K562 (cell line): ENCODE measurements around the gene GPR22. TPM values are rescaled to one million over a fixed set of nuclear protein-coding genes. Genes with fewer than 3 reads are reported as not detected.

Source experiments
- ATAC-seq: fragments of 200-7000 bp; cut with Tn5 transposase; 3 replicates; pipeline ENCODE4 v1.9.1; 2020; ENCODE audit warnings: moderate library complexity
- BruUV-seq: library from RNA; stranded (reverse); fragments of 400-500 nt; replicated peaks from 2 replicates; lab custom pipeline; 2021; lab: Mats Ljungman, UMichigan
- CTCF ChIA-PET: fragments of 300-600 bp; formaldehyde crosslinking; extraction: SDS; loops from one replicate; lab custom pipeline; 2021; ENCODE audit warnings: low intra/inter-chr PET ratio; lab: Yijun Ruan, JAX
- POLR2A ChIA-PET: fragments of 300-600, 350-650 bp; sonication (Branson Sonifier 250); formaldehyde crosslinking; extraction: SDS; loops from one replicate; lab custom pipeline; 2021; ENCODE audit warnings: antibody characterized with exemption, inconsistent platforms; lab: Yijun Ruan, JAX
- DNase-seq, 4 experiments: peaks; one replicate each; pipeline versions ENCODE4 v3.0.0 to v3.0.0-alpha.2; 2011 to 2018; ENCODE audit warnings: low spot score in 3 of 4, mixed read lengths in 3 of 4; ENCODE audit errors: extremely low read depth in 1 of 4
- FAIRE-seq: peaks from 2 replicates; lab custom pipeline; 2011; peaks lifted over from hg19 to GRCh38; lab: Jason Lieb, UNC
- H2AFZ ChIP-seq: 2 replicates; pipeline ENCODE4 v1.6.0; 2011; ENCODE audit warnings: low read depth, low read length, control low read depth, inconsistent platforms
- H3K27ac ChIP-seq: fragments of 200-600 bp; 3 replicates; pipeline ENCODE4 v1.8.0; 2011; ENCODE audit warnings: low read depth, mild to moderate bottlenecking, control low read depth, inconsistent platforms, low read length, moderate library complexity, mixed read lengths; ENCODE audit errors: extremely low read depth
- H3K27me3 ChIP-seq, 2 experiments: fragments of 300-600 bp in 1 of 2; 2 replicates in 1 of 2; 3 replicates in 1 of 2; pipeline versions ENCODE4 v1.6.0 to v1.8.0; 2011; ENCODE audit warnings: inconsistent platforms in 2 of 2, low read length in 2 of 2, mild to moderate bottlenecking in 1 of 2, mixed read lengths in 1 of 2, moderate library complexity in 1 of 2; ENCODE audit not compliant: control insufficient read depth in 2 of 2, insufficient read depth in 2 of 2
- H3K36me3 ChIP-seq: fragments of 300-600 bp; 3 replicates; pipeline ENCODE4 v1.8.0; 2011; ENCODE audit warnings: mild to moderate bottlenecking, low read length, inconsistent platforms; ENCODE audit not compliant: control insufficient read depth, insufficient read depth
- H3K4me1 ChIP-seq, 2 experiments: fragments of 200-600 bp in 1 of 2; replicated peaks in 1 of 2; 2 replicates in 1 of 2; 3 replicates in 1 of 2; pipeline versions ENCODE4 v1.5.1 to v1.8.0; 2011; ENCODE audit warnings: inconsistent platforms in 2 of 2, low read length in 2 of 2, mild to moderate bottlenecking in 1 of 2, mixed read lengths in 1 of 2, moderate library complexity in 1 of 2; ENCODE audit not compliant: control insufficient read depth in 2 of 2, insufficient read depth in 2 of 2
- H3K4me2 ChIP-seq: 2 replicates; pipeline ENCODE4 v1.6.1; 2011; ENCODE audit warnings: low read length, control low read depth, inconsistent platforms, mixed read lengths; ENCODE audit not compliant: insufficient read depth
- H3K4me3 ChIP-seq: fragments of 200-600 bp; sonication (generic), shearing (Covaris generic); 2 replicates; pipeline ENCODE4 v1.5.1; 2016; ENCODE audit warnings: control low read depth, inconsistent platforms
- H3K79me2 ChIP-seq: fragments of 200-600 bp; 3 replicates; pipeline ENCODE4 v1.8.0; 2011; ENCODE audit warnings: low read length, inconsistent platforms; ENCODE audit not compliant: control insufficient read depth, insufficient read depth
- H3K9ac ChIP-seq, 2 experiments: 2 replicates each; pipeline versions ENCODE4 v1.6.0 to v1.6.1; 2011; ENCODE audit warnings: low read depth in 2 of 2, low read length in 2 of 2, control low read depth in 1 of 2, inconsistent platforms in 1 of 2, mild to moderate bottlenecking in 1 of 2, mixed read lengths in 1 of 2; ENCODE audit not compliant: insufficient read depth in 1 of 2
- H3K9me1 ChIP-seq: one replicate; pipeline ENCODE4 v1.6.0; 2011; ENCODE audit warnings: inconsistent platforms, mild to moderate bottlenecking, low read length, moderate library complexity; ENCODE audit not compliant: control insufficient read depth, insufficient read depth
- H3K9me3 ChIP-seq: replicated peaks from 2 replicates; pipeline ENCODE4 v1.5.1; 2011; ENCODE audit warnings: low read depth, low read length, inconsistent platforms; ENCODE audit not compliant: control insufficient read depth, insufficient read depth
- H4K20me1 ChIP-seq: replicated peaks from 2 replicates; pipeline ENCODE4 v1.6.1; 2011; ENCODE audit warnings: low read length, inconsistent platforms, mixed read lengths; ENCODE audit not compliant: control insufficient read depth, insufficient read depth
- ARID1B ChIP-seq: fragments of 450-650 bp; IDR thresholded peaks from 2 replicates; pipeline ENCODE4 v1.6.1; 2016; ENCODE audit warnings: antibody characterized with exemption, mild to moderate bottlenecking, inconsistent platforms
- ATF7 ChIP-seq: fragments of 450-650 bp; IDR thresholded peaks from 2 replicates; pipeline ENCODE4 v1.7.1; 2014; ENCODE audit warnings: mild to moderate bottlenecking, moderate library complexity
- C11orf30 ChIP-seq: fragments of 450-650 bp; IDR thresholded peaks from 2 replicates; pipeline ENCODE4 v1.6.1; 2016; ENCODE audit warnings: low read depth, mild to moderate bottlenecking
- GABPB1 ChIP-seq: sonication (generic); formaldehyde crosslinking; IDR thresholded peaks from 2 replicates; pipeline ENCODE4 v1.8.0; 2022; ENCODE audit warnings: mild to moderate bottlenecking, missing genetic modification reagents
- MAFF ChIP-seq: IDR thresholded peaks from 2 replicates; pipeline ENCODE4 v1.6.1; 2012; ENCODE audit warnings: low read length, improper control_type of control experiment
- MAFG ChIP-seq: fragments of 450-650 bp; conservative IDR thresholded peaks from 2 replicates; pipeline ENCODE4 v1.6.1; 2016; ENCODE audit warnings: missing genetic modification characterization, missing compliant biosample characterization
- MAFK ChIP-seq: IDR thresholded peaks from 2 replicates; pipeline ENCODE4 v1.6.1; 2011; ENCODE audit warnings: low read length, improper control_type of control experiment
- MNT ChIP-seq, 2 experiments: fragments of 450-650 bp; conservative IDR thresholded peaks; 2 replicates each; pipeline ENCODE4 v1.6.1; 2017; ENCODE audit warnings: mild to moderate bottlenecking in 2 of 2, moderate library complexity in 2 of 2
- REST ChIP-seq, 2 experiments: fragments of 450-650 bp; formaldehyde crosslinking in 1 of 2; IDR thresholded peaks; 2 replicates each; pipeline versions ENCODE4 v1.4.0 to v1.6.1; 2014 to 2020; ENCODE audit warnings: mild to moderate bottlenecking in 2 of 2, borderline replicate concordance in 1 of 2, low read depth in 1 of 2
- SREBF1 ChIP-seq: fragments of 150-350 bp; IDR thresholded peaks from 2 replicates; pipeline ENCODE4 v1.6.1; 2014; ENCODE audit warnings: antibody characterized with exemption, low read depth, low read length, borderline replicate concordance
- ZNF778 ChIP-seq: fragments of 450-650 bp; formaldehyde crosslinking; IDR thresholded peaks from 2 replicates; pipeline ENCODE4 v1.4.0; 2020; ENCODE audit warnings: mild to moderate bottlenecking, moderate library complexity
- WGBS: fragments of 100-300 bp; shearing (Covaris generic); methylation state at CpG from one replicate; pipeline ENCODE4 v1.1.6; 2016; ENCODE audit warnings: low coverage, mixed read lengths; ENCODE audit not compliant: insufficient coverage; ENCODE audit errors: missing lambda C conversion rate; 5-methylcytosine and 5-hydroxymethylcytosine counted together
- in situ Hi-C: fragments of 300-500 bp; cut with MboI; formaldehyde crosslinking; loops from 4 replicates; pipeline ENCODE4 v1.15.0; 2018; ENCODE audit warnings: inconsistent platforms, mixed read lengths
- intact Hi-C: fragments of 100-400 bp; cut with micrococcal nuclease; formaldehyde crosslinking; loops from 2 replicates; pipeline ENCODE4 v1.14.2; 2022
- polyA plus RNA-seq, 8 experiments: library from polyadenylated mRNA; depleted of rRNA in 4 of 8; stranded (reverse) in 5 of 8; unstranded in 3 of 8; fragments of >200 nt; fragmentation: Nextera tagmentation in 2 of 8; fragmentation: Illumina TruSeq in 1 of 8; extraction: Ambion mirVana in 2 of 8; extraction: Trizol in 1 of 8; gene quantifications; 2 replicates each; pipeline versions ENCODE4 v1.2.1 to v1.2.3, GENCODE V29; 2011 to 2014; ENCODE audit warnings: inconsistent platforms in 1 of 8, missing spikeins in 1 of 8
- total RNA-seq, 7 experiments: library from RNA; depleted of rRNA in 6 of 7; stranded (reverse); fragments of >200 nt in 6 of 7; fragmentation: Illumina TruSeq in 2 of 7; extraction: Trizol in 2 of 7; gene quantifications; 2 replicates each; pipeline versions ENCODE4 v1.2.1 to v1.2.3, GENCODE V29; 2011 to 2021; ENCODE audit warnings: low replicate concordance in 1 of 7

GPR22 gene
- total and polyA plus RNA-seq, 9 of the 15 experiments (the other 6 are each of a cell fraction or from before 2014, with no cell fraction given): 0.07 to 0.20 TPM; not detected in 7

GRCh38 chr7:107463139-107464078 is 6.4 kb upstream of the GPR22 start:
- Histone ChIP-seq H3K27ac (no peak overlapping the region), H3K27me3 (no peaks in the 10 kb centered on the region), H3K9ac (no peak overlapping the region), H4K20me1 (no peaks in the 10 kb centered on the region), H3K79me2 (no peaks in the 10 kb centered on the region), H3K4me3 (no peak overlapping the region), H3K4me1 (no peaks in the 10 kb centered on the region), H3K9me3 (no peaks in the 10 kb centered on the region), H3K4me2 (no peak overlapping the region), H2AFZ (no peak overlapping the region), H3K36me3 (peaks cover 2% of the 10 kb centered on the region; the same call in 1 of the 3 replicates), H3K9me1 (no peaks in the 10 kb centered on the region)
- BruUV-seq: no TSS peak
- 82% methylated on average over 6 of the region's 6 CpGs for WGBS
- FAIRE-seq (peak; percentile 75), ATAC-seq (peak; percentile 92), DNase-seq (peak; percentile 20 to 77 (median 38))
- POLR2A ChIA-PET: interaction anchor here (0.8 to 1.6 kb wide), 8 partner anchors 8 to 411 kb away, joined by 3 to 8 read pairs (median 4); no protein-coding TSS in a partner anchor
- CTCF ChIA-PET: interaction anchor here (0.6 to 2.8 kb wide), 8 partner anchors 38 to 1033 kb away, joined by 3 to 25 read pairs (median 6); no protein-coding TSS in a partner anchor
- intact Hi-C loops: loop anchor here (1.0 to 10.0 kb wide), 5 partner anchors 38 to 681 kb away; partner anchors contain the start of genes COG5 and DUS4L
- in situ Hi-C loops: no loop called here
- TF ChIP-seq ARID1B (peak; percentile 26; the same call in 1 of the 2 replicates), GABPB1 (CRISPR knock-in tag) (peak; percentile 22; the same call in 1 of the 2 replicates), MNT (conservative IDR thresholded peaks at IDR 0.05) (0 out of 4 replicates have a peak, but pooled peaks of 1 of the 2 experiments have one; percentile 26), REST (IDR thresholded peaks at IDR 0.05; ENCODE audit: borderline replicate concordance) (peak; percentile 92), REST (CRISPR knock-in tag; IDR thresholded peaks at IDR 0.05; ENCODE audit: low read depth) (no peak), MAFG (tag) (peak; percentile 97), SREBF1 (no peak), MAFF (peak; percentile 89), ZNF778 (CRISPR knock-in tag) (no peak), C11orf30 (peak; percentile 94), MAFK (peak; percentile 86), ATF7 (peak; percentile 17; the same call in 1 of the 2 replicates)
